GM18858 (cell line): ENCODE results near the gene DCC.

Experiments used
- ATAC-seq: cut with Tn5 transposase; IDR thresholded peaks from one replicate; pipeline ENCODE4 v1.9.1; 2021; ENCODE audit not compliant: unreplicated experiment

DCC gene

GRCh38 chr18:52781113-52781512 is 441.1 kb downstream of the DCC start:
- ATAC-seq, result no peak

GRCh38 chr18:52791321-52791720 is 451.3 kb downstream of the DCC start:
- ATAC-seq, result no peak

- no peak for ATAC-seq
Measured at GRCh38 chr18:52812834-52813233, 472.8 kb downstream of the DCC start.

- no peak for ATAC-seq
Measured at GRCh38 chr18:52813635-52814416, 473.8 kb downstream of the DCC start.

- no peak for ATAC-seq
Measured at GRCh38 chr18:52815651-52816050, 475.7 kb downstream of the DCC start.

- no peak for ATAC-seq
Measured at GRCh38 chr18:52816121-52816520, 476.1 kb downstream of the DCC start.

GRCh38 chr18:52822160-52822559 is 482.2 kb downstream of the DCC start:
- ATAC-seq, result no peak

GRCh38 chr18:52824126-52824525 is 484.1 kb downstream of the DCC start:
- ATAC-seq, result no peak

- no peak for ATAC-seq
Measured at GRCh38 chr18:52826994-52827393, 487.0 kb downstream of the DCC start.

GRCh38 chr18:52829320-52829719 is 489.3 kb downstream of the DCC start:
- ATAC-seq, result no peak

GRCh38 chr18:52829876-52830405 is 489.9 kb downstream of the DCC start:
- no peak for ATAC-seq

GRCh38 chr18:52844323-52844722 is 504.3 kb downstream of the DCC start:
- no peak for ATAC-seq

- ATAC-seq, result no peak
Measured at GRCh38 chr18:52845036-52845435, 505.0 kb downstream of the DCC start.

- ATAC-seq, result no peak
Measured at GRCh38 chr18:52850031-52850560, 510.1 kb downstream of the DCC start.

- no peak for ATAC-seq
Measured at GRCh38 chr18:52861558-52861957, 521.6 kb downstream of the DCC start.

- no peak for ATAC-seq
Measured at GRCh38 chr18:52869349-52869923, 529.4 kb downstream of the DCC start.

- no peak for ATAC-seq
Measured at GRCh38 chr18:52869942-52870907, 530.2 kb downstream of the DCC start.

- no peak for ATAC-seq
Measured at GRCh38 chr18:52874774-52875173, 534.8 kb downstream of the DCC start.

- no peak for ATAC-seq
Measured at GRCh38 chr18:52875725-52876124, 535.7 kb downstream of the DCC start.

- ATAC-seq, result no peak
Measured at GRCh38 chr18:52888014-52888413, 548.0 kb downstream of the DCC start.

- no peak for ATAC-seq
Measured at GRCh38 chr18:52894801-52895200, 554.8 kb downstream of the DCC start.
